PFSK-1 (cell line): ENCODE measurements around the gene SLC35A2.

Experiments
- TAF1 ChIP-seq: IDR thresholded peaks from 2 replicates; pipeline ENCODE4 v1.6.1; 2012; ENCODE audit warnings: low read length, control low read depth, borderline replicate concordance; ENCODE audit not compliant: insufficient read depth
- TF ChIP-seq, protein P1 (sequence below), 2 experiments: IDR thresholded peaks; 2 replicates each; pipeline versions ENCODE4 v1.6.1 to v1.8.0; 2011 to 2012; ENCODE audit warnings: low read depth in 2 of 2, low read length in 2 of 2, control low read depth in 1 of 2, inconsistent platforms in 1 of 2, mild to moderate bottlenecking in 1 of 2, moderate library complexity in 1 of 2; ENCODE audit not compliant: insufficient read depth in 1 of 2

- TF ChIP-seq TAF1, result no peak
- TF ChIP-seq, protein P1, sequence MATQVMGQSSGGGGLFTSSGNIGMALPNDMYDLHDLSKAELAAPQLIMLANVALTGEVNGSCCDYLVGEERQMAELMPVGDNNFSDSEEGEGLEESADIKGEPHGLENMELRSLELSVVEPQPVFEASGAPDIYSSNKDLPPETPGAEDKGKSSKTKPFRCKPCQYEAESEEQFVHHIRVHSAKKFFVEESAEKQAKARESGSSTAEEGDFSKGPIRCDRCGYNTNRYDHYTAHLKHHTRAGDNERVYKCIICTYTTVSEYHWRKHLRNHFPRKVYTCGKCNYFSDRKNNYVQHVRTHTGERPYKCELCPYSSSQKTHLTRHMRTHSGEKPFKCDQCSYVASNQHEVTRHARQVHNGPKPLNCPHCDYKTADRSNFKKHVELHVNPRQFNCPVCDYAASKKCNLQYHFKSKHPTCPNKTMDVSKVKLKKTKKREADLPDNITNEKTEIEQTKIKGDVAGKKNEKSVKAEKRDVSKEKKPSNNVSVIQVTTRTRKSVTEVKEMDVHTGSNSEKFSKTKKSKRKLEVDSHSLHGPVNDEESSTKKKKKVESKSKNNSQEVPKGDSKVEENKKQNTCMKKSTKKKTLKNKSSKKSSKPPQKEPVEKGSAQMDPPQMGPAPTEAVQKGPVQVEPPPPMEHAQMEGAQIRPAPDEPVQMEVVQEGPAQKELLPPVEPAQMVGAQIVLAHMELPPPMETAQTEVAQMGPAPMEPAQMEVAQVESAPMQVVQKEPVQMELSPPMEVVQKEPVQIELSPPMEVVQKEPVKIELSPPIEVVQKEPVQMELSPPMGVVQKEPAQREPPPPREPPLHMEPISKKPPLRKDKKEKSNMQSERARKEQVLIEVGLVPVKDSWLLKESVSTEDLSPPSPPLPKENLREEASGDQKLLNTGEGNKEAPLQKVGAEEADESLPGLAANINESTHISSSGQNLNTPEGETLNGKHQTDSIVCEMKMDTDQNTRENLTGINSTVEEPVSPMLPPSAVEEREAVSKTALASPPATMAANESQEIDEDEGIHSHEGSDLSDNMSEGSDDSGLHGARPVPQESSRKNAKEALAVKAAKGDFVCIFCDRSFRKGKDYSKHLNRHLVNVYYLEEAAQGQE (IDR thresholded peaks at IDR 0.05; ENCODE audit: insufficient read depth in 1 of 2, low read depth in 2 of 2, low read length in 2 of 2), result no peak
Observed at GRCh38 chrX:48957477-48957826, 46.0 kb upstream of the SLC35A2 start, which contains the start of gene OTUD5.
